Measurements from ENCODE around the gene ATCAY.

ATCAY gene, protein sequence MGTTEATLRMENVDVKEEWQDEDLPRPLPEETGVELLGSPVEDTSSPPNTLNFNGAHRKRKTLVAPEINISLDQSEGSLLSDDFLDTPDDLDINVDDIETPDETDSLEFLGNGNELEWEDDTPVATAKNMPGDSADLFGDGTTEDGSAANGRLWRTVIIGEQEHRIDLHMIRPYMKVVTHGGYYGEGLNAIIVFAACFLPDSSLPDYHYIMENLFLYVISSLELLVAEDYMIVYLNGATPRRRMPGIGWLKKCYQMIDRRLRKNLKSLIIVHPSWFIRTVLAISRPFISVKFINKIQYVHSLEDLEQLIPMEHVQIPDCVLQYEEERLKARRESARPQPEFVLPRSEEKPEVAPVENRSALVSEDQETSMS

DNA sequence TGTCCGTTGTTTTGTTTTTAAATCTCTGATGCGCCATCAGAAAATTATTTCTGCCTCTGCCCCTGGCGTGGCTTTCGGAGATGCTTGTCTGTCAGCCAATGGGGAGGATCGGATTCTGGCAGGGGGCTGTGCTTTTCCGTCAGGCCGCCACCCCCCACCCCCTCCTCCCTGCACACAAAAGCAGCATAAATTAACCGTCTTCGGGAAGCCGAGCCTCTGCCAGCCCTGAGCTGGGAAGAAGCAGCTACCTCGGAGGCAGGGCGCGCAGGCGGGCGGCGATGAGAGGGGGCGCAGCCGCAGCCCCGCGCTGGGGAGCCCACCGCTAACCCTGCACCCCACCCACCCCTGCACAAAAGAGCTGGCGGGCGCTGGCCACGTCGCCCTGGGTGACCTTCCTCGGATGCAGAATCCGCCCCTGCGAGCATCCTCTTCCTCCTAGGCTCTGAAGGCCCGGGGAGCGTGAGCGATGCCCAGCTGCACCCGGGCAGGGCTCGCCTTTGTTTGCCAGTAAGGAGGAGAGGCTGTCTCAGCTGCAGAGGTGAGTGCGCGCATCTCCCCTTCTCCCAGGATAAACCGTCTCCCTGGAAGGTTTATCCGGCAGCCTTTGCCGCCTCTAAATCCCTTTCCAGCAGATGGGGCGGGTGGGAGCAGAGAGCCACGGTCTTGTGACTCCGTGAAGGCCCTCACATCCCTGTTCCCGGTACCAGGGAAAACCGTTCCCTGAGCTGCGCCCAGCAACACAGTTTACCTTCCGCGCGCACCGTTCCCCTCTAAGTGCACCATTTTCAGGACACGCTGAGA, at the start of gene ATCAY:
Gene ATCAY, plus strand, starts transcription at position 215 of the 801 bp plus-strand sequence. CDS start 5,083 bp downstream, outside the sequence.
- no peak for DNase-seq (ENCODE audit: low read depth)

DNA sequence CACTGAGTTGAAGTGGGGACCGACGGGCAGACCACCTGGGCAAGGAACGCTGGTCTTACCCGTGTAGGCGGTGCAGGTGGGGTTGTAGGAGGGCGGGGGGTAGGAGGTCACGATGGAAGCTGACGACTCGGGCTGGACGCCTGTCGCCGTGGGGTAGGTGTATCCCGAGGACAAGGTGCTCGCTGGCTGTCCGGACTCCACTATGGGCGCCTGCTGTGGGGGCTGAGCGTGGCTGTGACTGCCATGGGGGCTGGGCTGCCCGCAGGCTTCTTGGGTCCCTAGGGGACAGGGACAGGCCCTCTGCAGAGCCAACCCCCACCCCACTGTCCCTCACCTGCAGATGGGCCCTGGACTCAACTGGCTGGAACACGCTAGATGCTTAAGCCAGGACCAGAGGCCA, 48.9 kb upstream of the ATCAY start:
- no peak for DNase-seq (ENCODE audit: low read depth)

DNA sequence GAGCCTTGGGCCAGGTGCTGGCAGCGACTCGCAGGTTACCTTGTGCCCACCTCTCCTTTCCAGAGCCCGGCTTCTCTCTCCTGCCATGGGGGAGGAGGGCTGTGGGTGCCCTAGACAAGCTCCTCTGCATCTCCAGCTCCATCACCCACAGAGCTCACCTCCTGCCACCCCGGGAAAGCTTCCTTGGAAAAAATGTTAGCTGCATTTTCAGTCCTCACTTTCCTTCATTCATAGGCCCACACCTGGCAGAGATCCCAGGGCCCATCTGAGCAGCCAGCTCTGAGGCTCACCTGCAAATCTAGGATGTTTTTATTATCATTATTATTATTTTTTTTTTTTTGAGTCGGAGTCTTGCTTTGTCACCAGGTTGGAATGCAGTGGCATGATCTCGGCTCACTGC, 48.5 kb upstream of the ATCAY start:
- no peak for DNase-seq (ENCODE audit: low read depth)

DNA sequence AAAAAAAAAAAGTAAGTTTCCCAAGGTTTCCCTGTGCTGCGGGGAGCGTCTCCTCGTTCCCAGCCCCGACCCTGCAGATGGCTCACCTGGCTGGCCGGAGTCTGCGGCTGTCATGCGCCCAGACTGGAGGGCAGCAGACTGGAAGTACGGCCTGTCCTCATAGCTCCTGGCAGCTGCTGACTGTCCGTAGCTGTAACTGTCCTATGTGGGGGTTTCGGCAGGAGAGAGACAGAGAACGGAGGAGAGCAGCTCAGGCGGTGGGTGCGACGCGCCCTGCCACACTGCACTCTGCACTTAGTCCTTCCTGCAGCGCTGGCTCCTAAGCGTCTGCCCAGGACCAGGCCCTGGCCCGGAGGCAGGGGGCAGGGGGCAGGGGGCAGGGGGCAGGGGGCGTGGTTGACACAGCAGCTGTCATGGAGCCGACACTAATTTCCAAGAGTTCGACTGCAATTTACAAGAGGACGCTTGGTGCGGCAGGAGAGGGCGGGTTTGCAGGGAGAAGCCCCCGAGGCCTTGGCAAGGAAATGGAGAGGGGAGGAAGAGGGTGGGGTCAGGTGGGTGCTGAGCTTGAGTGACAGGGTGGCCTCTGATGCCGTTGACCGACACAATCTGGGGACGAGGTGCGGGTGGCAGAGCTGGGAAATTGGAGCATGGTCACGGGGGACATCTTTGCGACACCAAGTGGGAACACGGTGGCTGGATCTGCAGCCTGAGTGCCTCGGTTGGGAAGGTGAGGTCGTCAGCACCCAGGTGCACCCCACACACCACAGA, 46.7 kb upstream of the ATCAY start:
- DNase-seq (ENCODE audit: low read depth) = no peak

DNA sequence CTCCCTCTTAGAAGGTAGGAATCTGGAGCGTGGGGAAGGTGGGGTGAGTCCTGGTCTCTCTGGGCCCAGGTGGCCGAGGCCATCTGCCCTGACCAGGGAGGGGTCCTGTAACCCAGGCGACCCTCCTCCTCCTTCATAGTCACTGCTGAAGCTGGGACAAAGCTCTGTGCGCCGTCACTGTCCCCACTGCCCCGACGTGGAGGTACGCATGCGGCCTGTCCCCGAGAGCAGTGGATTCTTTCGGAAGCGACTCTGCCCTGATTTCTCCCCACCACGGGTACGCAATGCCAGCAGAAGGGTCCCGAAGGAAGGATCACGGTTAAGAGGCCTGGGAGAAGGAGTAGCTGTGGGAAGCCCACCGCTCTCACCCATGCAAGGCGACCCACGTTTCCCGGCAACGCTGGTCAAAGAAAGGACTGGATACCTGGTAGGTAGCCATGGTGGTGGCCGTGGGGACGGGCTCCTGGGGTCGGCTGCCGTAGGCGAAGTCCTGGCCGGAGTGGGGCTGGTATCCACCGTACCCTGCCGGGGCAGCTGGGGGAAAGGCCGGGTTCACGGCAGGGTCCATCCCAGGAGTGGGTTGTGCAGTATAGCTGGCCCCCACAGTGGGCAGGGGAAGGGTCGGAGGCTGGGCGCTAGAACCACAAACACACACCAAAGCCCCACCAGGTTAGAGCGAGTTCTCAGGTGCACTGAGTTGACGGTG, 46.0 kb upstream of the ATCAY start:
- DNase-seq (ENCODE audit: low read depth) = no peak

DNA sequence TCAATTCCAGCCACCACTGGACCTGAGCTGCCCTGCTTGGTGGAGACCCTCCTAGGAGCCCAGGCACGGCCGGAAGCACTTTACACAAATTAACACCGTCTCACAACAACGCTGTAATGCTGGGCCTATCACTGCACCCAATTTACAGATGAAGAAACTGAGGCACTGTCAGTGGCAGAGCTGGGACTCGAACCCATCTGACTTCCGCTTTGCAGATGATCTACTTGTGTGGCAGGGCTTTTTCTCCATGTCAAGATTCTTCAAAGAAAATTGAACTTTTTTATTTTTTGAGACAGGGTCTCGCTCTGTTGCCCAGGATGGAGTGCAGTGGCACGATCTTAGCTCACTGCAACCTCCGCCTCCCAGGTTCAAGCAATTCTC, 45.4 kb upstream of the ATCAY start:
- DNase-seq (ENCODE audit: low read depth) = no peak

DNA sequence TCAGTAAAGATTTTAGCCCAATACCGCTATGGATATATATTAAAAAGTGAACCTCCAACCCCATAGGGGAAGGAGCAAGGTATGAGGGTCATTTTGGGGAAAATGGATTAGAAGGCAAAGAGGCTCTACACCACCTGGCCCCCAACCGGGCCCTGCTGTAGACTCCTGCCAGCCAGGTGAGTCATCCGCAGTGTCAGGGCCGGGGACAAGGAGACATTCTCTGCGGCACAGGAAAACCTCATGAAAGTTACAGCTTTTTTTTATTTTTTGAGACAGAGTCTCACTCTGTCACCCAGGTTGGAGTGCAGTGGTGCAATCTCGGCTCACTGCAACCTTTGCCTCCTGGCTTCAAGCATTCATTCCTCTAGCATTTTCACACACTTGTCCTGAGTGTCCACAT, 43.6 kb upstream of the ATCAY start:
- no peak for DNase-seq (ENCODE audit: low read depth)

DNA sequence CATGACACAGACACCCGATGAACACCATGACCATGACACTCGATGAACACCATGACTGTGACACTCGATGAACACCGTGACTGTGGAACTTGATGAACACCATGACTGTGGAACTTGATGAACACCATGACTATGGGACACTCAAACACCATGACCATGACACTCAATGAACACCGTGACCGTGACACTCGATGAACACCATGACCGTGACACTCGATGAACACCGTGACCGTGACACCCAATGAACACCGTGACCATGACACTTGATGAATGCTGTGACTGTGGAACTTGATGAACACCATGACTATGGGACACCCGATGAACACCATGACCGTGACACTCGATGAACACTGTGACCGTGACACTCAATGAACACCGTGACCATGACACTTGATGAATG, 43.2 kb upstream of the ATCAY start:
- no peak for DNase-seq (ENCODE audit: low read depth)

DNA sequence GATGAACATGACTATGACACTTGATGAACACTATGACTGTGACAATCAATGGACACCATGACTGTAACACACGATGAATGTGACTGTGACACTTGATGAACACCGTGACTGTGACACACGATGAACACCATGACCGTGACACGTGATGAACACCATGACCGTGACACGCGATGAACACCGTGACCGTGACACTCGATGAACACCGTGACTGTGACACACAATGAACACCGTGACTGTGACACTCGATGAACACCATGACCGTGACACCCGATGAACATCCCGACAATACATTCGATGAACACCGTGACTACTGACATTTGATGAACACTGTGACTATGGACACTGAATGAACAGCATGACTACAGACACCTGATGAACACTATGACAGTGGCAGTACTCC, 42.6 kb upstream of the ATCAY start:
- DNase-seq (ENCODE audit: low read depth) = no peak

DNA sequence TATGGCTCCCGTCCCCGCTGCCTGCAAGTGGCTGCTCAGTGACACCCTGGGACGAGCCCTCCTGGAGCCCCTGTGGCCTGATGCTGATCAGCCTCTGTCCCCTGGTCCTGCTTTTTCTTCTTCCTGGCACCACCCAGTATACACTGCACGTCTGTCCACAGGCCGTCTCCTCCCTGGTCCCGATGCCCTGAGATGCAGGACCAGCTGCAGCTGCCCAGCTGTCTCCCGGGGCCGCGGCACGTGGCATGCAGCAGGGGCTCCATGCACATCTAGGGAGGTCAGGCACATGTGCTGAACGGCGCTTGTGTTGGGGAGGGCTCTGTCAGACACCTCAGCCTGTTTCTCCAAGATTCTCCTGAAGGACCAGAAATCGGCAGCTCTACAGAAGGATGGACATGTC, 41.8 kb upstream of the ATCAY start:
- DNase-seq (ENCODE audit: low read depth) = no peak

DNA sequence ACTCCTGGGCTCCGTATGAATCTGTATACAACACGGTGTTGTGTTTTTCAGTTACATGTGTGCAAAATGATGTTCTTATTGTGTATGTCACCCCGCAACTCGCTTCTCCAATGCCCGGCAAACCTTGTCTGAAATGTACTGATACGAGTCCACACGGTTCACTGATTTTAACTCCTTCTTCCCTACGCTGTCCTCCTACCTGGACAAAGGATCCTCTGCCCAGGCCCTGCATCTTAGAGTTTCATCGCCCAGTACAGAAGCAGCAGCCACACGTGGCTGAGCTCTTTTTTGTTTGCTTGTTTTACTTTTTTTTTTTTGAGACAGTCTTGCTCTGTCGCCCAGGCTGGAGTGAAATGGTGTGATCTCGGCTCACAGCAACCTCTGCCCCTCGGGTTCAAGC, 40.5 kb upstream of the ATCAY start:
- DNase-seq (ENCODE audit: low read depth) = no peak

DNA sequence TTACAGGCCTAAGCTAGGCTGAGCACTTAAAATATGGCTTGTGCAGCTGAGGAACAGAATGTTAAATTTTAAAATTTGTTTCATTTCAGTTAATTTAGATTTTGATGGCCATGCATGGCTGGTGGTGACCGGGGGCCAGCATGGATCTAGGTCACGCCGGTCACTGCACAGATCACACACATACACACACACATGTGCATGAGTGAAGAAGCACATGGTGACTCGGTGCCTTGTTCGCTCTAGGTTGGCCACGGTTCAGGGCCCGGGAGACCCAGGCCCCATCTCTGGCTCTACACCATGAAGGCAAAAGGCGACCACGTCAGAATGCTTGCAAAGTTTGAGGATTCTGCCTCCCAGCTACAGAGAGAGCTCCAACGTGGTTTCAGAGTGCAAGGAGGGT, 39.7 kb upstream of the ATCAY start:
- no peak for DNase-seq (ENCODE audit: low read depth)

DNA sequence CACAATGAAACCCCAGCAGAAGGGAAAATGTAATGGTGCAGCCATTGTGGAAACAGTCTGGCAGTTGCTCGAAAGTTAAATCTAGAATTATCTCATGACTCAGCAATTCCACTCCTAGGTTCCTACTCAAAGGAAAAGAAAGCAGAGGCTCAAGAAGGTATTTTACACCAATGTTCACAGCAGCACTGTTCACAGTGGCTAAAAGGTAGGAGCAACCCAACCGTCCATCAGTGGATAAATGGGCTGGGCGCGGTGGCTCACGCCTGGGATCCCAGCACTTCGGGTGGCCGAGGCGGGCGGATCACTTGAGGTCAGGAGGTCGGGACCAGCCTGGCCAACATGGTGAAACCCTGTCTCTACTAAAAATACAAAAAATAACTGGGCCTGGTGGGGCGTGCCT, 37.5 kb upstream of the ATCAY start:
- no peak for DNase-seq (ENCODE audit: low read depth)

DNA sequence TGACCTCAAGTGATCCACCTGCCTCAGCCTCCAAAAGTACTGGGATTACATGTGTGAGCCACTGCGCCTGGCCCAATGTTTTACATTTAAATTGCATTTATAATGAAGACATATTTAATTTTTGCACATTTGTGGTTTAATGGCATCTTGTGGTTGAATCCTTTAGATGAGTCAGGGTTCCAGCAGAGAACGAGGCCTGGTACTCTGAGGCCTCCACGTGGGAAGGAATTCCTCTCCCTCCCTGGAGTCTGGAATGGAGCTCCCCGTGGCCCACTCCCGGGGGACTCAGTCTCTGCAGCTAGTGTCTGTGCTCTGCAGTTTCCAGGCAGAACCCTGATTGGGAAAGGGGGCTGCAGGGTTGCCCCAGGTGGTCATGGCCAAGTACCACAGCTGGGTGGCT, 35.9 kb upstream of the ATCAY start:
- DNase-seq (ENCODE audit: low read depth) = no peak

DNA sequence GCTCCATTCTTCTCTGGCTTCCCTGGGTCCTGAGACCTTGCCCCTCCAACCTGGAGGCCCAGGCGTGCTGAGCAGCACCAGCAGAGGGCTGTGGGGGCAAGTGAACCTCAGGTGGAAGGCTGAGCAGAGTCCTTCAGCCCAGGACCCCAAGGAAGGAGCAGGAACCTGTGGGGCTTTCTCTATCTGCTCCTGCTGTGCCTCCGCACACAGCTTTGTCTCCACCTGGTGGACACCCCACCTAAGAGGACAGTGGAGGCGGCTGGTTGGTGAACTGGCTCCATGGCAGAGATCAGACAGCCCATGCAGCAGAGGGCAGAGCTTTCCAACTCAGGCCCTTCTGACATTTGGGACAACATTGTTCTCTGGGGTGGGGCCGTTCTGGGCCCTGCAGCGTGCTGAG, 31.4 kb upstream of the ATCAY start:
- no peak for DNase-seq (ENCODE audit: low read depth)

DNA sequence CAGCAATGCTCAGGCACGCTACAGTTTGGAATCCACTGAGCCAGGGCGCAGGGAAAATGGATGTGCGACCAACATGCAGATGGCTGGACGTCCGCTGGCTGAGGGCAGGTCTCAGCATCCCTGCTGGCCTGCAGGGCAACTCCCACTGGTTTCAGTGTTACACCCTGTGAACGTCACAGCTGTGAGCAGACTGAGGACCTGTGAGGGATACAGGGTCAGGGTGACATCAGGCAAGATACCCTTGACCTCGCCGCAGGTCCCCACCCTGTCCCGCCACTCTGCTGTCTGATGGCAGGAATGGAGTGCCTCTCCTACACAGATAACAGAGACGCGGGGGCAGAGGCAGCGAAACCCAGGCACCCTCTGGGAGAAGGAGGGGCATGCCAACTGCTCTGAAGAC, 30.7 kb upstream of the ATCAY start:
- DNase-seq (ENCODE audit: low read depth) = no peak

DNA sequence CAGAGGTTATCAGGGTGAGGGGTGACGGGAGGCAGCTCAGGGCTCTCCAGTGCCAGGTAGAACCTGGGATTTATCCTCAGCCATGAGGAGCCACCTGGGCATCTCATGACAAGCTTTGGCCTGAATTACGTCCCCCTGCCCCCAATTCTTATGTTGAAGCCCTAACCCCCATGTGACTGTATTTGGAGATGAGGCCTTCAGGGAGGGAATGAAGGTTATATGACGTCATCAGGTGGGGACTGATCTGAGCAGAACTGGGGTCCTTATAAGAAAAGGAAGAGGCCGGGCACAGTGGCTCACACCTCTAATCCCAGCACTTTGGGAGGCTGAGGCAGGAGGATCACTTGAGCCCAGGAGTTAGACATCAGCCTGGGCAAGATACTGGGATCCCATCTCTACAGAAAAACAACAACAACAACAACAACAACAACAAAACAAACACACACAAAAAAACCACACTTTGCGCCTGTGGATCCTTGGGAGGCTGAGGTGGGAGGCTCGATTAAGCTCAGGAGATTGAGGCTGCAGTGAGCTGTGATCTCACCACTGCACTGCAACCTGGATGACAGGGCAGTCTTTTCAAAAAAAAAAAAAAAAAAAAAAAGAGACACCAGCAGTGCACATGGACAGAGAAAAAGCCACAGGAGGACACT, 30.0 kb upstream of the ATCAY start:
- DNase-seq (ENCODE audit: low read depth) = no peak

DNA sequence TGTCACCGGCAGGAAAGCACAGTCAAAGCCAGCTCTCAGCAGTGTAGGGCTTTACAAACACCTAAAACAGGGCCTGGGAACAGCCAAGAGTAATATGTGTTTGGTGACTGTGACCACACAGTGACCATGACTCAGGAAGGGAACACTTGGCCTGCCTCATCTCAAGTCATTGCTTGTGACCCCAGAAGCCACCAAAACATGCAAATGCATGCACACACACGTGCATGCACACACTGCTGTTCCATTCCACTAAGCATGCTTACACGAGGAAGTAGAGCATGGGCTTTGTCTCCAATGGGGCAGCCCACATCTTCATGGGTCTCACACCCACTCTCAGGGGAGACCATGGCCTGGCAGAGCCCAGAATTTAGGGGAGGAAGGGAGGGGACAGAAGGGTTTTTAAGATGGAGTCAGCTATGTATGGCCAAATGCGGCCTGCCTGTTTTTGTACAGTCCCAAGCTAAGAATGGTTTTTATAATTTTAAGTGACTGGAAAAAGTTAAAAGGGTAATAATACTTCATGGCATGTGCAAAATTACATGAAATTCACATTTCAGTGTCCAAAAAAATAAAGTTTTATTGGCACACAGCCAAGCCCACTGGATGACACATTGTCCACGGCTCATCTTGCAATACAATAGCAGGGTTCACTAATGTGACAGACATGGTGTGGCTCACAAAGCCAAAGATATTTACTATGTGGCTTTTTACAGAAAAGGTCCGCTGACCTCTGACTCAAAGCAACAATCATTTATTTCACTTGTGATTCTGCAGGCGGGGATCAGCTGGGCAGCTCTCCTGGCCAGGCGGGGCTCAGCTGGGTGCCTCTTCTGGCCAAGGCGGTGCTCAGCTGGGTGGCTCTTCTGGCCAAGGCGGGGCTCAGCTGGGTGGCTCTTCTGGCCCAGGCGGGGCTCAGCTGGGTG, 29.0 kb upstream of the ATCAY start:
- no peak for DNase-seq (ENCODE audit: low read depth)

DNA sequence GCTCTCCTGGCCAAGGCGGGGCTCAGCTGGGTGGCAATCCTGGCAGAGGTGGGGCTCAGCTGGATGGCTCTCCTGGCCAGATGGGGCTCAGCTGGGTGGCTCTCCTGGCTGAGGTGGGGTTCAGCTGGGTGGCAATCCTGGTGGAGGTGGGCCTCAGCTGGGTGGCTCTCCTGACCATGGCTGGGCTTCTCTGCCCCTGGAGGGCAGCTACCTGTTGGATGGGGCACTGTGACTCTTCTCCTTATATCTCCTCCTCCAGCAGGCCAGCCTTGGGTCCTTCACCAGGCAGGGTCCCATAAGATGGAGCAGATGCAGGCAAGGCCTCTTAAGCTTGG, 28.3 kb upstream of the ATCAY start:
- no peak for DNase-seq (ENCODE audit: low read depth)

DNA sequence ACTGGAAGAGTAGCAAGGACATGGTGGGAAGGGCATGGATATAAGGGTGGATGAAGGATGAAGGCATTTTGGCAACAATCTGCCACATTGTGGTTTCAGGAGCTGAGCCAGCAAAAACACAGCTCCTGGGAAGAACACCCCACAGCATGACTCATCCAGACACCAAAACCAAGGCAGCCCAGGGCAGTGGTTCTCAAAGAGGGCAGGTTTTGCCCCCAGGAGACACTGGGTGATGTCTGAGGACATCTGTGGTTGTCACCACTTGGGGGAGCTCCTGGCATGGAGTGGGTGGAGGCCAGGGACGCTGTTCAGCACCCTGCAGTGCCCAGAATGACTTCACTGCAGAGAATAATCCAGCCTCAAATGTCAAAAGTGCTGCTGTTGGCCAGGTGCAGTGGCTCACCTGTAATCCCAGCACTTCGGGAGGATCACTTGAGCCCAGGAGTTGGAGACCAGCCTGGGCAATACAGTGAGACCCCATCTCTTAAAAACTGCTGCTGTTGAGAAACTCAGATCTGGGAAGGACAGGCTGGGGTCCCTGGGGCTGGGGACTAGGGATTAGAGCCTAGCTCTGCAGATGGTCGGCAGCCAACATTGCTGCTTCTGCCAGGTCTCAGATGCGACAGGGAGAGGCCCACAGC, 27.8 kb upstream of the ATCAY start:
- DNase-seq (ENCODE audit: low read depth) = peak; percentile 61
